ENCODE measurements around the gene CTNNA2.

The CTNNA2 gene

GRCh38 chr2:80291656-80292055, 778.8 kb downstream of the CTNNA2 start:
- DNase-seq (ENCODE audit: low read depth): no peak

GRCh38 chr2:80292474-80292873, 779.6 kb downstream of the CTNNA2 start:
- DNase-seq (ENCODE audit: low read depth): no peak

DNA sequence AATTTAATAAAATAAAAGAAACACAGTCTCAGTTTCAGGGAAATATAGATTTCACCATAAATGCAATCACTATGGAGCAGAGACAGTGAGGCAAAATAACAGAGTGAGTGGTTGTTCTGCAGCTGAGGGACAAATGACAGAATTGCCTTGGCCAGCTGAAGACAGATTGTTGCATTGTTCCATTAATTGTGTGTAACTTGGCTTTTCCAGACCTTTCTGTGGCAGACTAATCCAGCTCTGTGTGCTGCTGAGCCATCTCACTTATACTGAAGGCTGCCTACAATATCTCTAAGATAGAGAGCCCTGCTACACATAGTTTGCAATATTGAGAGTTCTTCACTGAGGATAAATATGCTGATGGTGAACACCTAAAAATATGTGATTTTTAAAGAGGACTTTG, 780.2 kb downstream of the CTNNA2 start:
- no peak for DNase-seq (ENCODE audit: low read depth)

- no peak for DNase-seq (ENCODE audit: low read depth)
Measured at GRCh38 chr2:80298954-80299353, 786.1 kb downstream of the CTNNA2 start.

DNA sequence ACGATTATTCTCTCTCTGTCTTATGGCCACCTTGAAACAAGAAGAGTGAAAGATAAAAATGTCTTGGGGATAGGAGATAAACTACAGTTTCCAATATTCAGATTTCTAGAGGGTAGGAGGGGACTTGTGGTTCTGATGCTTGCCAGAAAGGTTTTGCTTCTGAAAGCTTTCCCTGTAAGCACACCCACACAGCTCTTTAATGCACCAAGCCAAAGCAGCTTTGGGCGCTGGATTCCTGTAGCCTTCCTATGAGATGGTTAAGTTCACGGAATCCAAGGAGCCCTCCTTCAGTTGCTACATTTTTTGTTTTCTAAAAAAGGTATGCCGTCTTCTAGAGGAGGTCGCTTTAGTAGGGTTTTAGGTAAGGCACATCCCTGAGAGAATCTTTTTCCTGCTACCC, 786.8 kb downstream of the CTNNA2 start:
- DNase-seq (ENCODE audit: low read depth): no peak

- DNase-seq (ENCODE audit: low read depth): no peak
Measured at GRCh38 chr2:80300346-80300745, 787.5 kb downstream of the CTNNA2 start.

- no peak for DNase-seq (ENCODE audit: low read depth)
Measured at GRCh38 chr2:80300954-80301353, 788.1 kb downstream of the CTNNA2 start.

- DNase-seq (ENCODE audit: low read depth): no peak
Measured at GRCh38 chr2:80302001-80302313, 789.1 kb downstream of the CTNNA2 start.

- no peak for DNase-seq (ENCODE audit: low read depth)
Measured at GRCh38 chr2:80302314-80303005, 789.6 kb downstream of the CTNNA2 start.

GRCh38 chr2:80303006-80303908, 790.4 kb downstream of the CTNNA2 start:
- DNase-seq (ENCODE audit: low read depth): no peak

DNA sequence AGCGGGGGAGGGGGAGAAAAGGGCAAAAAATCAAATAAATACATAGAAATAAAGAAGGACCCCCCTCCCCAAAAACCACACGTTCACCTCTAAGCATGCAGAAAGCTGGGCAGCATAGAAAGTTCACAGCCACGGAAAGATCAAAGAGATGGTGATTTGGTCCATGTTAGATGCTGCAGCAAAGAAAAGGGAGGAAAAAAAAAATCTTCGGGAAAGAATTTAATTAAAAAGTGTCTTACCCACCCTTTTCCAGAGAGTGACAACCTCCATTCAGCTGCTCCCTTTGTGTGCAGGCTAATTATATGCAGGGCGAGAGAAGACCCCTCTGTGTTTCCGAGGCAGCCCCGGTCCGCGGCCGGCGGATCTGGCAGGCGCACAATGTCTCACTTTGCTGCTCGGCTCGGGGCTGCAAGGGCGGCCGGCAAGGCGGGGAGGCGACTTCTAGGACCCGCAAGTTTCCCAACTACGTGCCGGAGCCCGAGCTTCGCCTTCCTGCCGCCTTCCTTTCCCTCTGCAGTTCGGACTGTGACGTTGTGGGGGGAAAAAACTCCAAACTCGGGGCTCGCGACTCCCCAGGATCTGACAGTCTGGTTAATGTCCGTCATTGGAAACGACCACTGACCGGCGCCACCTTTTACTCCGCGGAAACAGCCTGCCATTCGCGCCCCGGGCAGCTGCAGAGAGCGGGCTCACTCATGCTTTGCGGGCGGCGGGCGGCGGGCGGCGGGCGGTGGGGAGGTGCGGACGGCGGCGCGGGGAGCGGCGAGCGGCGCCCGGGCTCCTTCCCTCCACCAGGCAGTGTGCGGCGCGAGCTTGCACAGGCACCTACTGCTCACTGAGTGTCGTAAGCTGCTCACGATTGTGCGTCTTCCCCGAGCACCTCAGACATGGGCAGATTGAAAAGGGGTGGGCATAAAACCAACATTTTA, 791.3 kb downstream of the CTNNA2 start, which contains the start of gene LRRTM1:
LRRTM1 (minus strand) TSS at position 844 of the 929 bp plus-strand sequence. CDS start 933 bp downstream, outside the sequence.
- DNase-seq (ENCODE audit: low read depth): no peak

DNA sequence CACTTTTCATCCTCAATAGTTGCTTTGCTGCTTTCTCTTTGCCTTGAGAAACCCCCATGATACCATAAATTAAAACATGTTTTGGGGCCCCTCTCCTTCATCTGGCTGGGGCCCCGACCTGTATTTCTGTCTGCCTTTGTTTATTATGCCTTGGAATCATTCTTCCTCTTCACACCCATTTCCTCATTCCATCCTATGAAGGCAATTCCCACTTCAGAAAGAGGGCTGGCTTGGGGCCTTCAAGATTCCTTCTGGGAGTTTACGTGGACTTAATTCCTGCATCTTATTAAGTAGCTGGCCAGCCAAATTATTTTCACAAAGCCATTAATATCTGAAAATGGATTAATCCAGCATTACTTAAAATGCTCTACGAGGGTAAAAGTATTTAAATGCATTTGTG, 798.5 kb downstream of the CTNNA2 start:
- no peak for DNase-seq (ENCODE audit: low read depth)

GRCh38 chr2:80312282-80312839, 799.5 kb downstream of the CTNNA2 start:
- no peak for DNase-seq (ENCODE audit: low read depth)

- no peak for DNase-seq (ENCODE audit: low read depth)
Measured at GRCh38 chr2:80322311-80322920, 809.6 kb downstream of the CTNNA2 start.

DNA sequence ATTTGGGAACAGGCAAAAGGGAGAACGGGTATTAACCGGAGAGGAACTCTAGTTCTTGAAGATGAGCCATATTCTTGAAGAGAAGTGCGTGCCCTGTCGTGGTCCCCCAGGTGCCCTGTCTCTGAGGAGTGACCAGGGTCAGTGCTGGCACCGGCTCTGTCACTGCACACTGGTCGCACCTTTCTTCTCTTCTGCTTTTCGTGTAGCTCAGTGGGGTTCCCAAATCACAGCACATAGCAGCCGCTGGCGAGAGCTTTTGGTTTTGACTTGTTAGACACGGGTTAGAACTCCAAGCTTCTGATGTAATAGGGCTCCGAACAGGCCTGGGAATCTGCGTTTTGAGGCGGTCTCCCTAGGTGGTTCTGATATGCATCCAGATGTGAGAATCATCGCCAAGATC, 810.1 kb downstream of the CTNNA2 start:
- no peak for DNase-seq (ENCODE audit: low read depth)

- DNase-seq (ENCODE audit: low read depth): no peak
Measured at GRCh38 chr2:80323610-80324009, 810.8 kb downstream of the CTNNA2 start.

GRCh38 chr2:80324525-80324924, 811.7 kb downstream of the CTNNA2 start:
- no peak for DNase-seq (ENCODE audit: low read depth)

- no peak for DNase-seq (ENCODE audit: low read depth)
Measured at GRCh38 chr2:80326214-80326613, 813.4 kb downstream of the CTNNA2 start.

- DNase-seq (ENCODE audit: low read depth): no peak
Measured at GRCh38 chr2:80326861-80327260, 814.0 kb downstream of the CTNNA2 start.

- no peak for DNase-seq (ENCODE audit: low read depth)
Measured at GRCh38 chr2:80328159-80328571, 815.3 kb downstream of the CTNNA2 start.

GRCh38 chr2:80329491-80329890, 816.6 kb downstream of the CTNNA2 start:
- no peak for DNase-seq (ENCODE audit: low read depth)
